HG02870 (cell line): Measurements from ENCODE around the gene GRIP1.
A peak's percentile ranks its signal among the peaks of the same experiment; 100 is the strongest.

Source experiments
- ATAC-seq: cut with Tn5 transposase; IDR thresholded peaks from one replicate; pipeline ENCODE4 v1.9.1; 2021; ENCODE audit warnings: mild to moderate bottlenecking, moderate library complexity; ENCODE audit not compliant: unreplicated experiment

Gene GRIP1, protein sequence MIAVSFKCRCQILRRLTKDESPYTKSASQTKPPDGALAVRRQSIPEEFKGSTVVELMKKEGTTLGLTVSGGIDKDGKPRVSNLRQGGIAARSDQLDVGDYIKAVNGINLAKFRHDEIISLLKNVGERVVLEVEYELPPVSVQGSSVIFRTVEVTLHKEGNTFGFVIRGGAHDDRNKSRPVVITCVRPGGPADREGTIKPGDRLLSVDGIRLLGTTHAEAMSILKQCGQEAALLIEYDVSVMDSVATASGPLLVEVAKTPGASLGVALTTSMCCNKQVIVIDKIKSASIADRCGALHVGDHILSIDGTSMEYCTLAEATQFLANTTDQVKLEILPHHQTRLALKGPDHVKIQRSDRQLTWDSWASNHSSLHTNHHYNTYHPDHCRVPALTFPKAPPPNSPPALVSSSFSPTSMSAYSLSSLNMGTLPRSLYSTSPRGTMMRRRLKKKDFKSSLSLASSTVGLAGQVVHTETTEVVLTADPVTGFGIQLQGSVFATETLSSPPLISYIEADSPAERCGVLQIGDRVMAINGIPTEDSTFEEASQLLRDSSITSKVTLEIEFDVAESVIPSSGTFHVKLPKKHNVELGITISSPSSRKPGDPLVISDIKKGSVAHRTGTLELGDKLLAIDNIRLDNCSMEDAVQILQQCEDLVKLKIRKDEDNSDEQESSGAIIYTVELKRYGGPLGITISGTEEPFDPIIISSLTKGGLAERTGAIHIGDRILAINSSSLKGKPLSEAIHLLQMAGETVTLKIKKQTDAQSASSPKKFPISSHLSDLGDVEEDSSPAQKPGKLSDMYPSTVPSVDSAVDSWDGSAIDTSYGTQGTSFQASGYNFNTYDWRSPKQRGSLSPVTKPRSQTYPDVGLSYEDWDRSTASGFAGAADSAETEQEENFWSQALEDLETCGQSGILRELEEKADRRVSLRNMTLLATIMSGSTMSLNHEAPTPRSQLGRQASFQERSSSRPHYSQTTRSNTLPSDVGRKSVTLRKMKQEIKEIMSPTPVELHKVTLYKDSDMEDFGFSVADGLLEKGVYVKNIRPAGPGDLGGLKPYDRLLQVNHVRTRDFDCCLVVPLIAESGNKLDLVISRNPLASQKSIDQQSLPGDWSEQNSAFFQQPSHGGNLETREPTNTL

DNA sequence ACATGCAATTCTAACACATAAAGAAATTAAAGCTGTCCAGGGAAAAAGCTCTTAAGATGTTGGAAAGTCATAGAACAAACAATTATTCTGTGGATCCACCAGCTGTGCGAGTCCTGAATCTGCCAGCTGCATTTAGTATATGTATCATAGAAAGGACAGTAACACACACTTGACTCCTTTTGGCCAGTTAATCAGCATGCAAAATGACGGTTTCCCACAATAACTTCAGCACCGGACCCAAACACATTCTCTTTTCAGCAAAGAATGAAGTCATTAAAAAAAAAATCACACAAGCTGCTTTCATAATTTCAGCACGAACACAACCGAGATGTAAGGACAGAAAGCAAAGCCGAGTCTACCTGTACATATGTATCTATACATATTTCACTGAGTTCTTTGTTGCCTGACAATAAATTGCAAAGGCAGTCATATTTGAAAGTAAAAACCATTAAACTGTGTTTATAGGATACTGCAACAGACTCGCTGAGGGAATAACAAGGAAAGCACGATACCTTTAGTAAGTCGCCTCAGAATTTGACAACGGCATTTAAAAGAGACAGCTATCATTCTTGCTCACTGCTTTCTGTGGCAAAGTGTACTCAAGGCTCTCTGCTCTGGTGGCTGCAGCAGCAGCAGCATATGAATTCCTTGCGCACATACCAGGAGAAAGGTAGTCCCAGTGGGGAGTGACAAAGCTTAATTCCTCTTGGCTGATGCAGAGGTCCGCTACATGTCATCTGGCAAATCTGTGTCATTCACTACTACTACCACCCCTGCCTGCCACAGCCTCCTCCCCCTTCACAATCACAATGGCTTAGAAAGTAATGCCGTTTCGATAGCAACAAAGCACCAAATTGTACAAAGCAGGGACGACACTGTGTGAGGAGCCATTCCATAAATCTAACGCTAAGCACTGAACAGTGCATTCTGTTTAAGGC is at the start of gene GRIP1:
TSS of gene GRIP1 (minus strand) at position 739 of the 938 bp plus-strand sequence. CDS start at position 567, 172 bp downstream.
- ATAC-seq: no peak

GRCh38 chr12:66726556-66726955 is 47.7 kb upstream of the GRIP1 start:
- ATAC-seq: no peak

GRCh38 chr12:66725031-66725430 is 46.2 kb upstream of the GRIP1 start:
- ATAC-seq: no peak

GRCh38 chr12:66724616-66725015 is 45.7 kb upstream of the GRIP1 start:
- ATAC-seq: no peak

DNA sequence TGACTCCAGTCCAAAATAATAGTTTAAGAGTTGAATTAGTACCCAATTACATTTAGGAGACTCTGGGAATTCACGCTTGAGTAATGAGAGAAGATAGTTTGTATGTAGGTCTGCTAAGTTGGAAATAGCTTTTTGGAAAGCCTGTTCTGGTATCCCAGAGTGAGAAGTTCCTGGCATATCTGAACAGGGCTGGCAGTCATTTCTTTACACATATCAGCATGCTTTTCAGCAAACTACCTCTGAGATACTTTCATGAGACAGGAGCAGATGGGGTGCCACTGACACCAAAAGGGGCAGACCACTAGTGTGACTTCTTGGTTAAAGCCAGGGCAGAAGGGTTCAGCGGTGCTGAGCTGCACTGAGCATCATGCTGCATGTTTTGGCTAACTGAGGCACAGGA is 45.1 kb upstream of the GRIP1 start:
- no peak for ATAC-seq

- no peak for ATAC-seq
Observed at GRCh38 chr12:66719862-66720261, 41.0 kb upstream of the GRIP1 start.

DNA sequence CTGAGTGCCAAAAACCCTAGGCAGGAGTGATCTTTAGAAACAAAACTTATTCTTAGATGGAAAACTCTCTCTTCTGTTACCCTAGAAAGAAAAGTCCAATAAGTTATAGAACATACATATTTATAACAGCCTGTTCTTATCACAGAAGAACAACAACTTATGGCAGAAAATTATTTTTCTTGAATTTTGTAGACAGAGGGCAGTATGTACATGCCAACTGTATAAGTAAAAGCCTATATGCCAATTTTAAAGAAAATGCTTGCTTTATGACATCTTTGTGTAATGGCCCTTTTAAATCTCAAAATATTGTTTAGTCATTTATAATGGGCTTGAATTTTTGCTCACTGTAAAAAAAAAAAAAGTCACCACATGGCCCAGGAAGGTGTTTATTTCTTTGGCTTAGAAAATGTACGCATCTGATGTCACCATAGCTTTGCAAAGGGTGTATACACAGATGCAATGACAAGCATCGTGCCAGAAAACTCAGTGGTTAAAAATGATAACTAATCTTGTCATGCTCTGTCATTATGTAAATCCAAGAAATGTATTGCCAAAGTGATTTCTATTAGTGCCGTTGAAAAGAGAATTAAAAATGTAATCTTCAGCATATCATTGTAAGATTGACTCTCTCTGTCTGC is 38.3 kb upstream of the GRIP1 start:
- ATAC-seq: no peak

GRCh38 chr12:66716522-66716921 is 37.6 kb upstream of the GRIP1 start:
- ATAC-seq: no peak

DNA sequence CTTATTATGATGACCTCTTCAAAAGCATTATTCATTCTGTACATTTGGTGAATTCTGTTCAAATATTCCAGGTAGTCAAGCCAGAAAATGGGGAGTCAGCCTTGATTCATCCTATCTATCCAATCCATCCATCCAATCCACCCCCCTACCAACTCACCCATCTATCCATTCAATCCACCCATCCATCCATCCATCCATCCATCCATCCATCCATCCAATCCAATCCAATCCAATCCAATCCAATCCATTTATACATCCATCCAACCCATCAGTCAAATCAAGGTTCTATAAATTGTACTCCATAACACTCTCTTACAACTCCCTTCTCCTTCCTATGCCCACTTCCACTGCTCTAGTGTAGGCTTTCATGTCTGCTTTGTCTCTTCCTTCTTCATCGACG is 35.8 kb upstream of the GRIP1 start:
- no peak for ATAC-seq

DNA sequence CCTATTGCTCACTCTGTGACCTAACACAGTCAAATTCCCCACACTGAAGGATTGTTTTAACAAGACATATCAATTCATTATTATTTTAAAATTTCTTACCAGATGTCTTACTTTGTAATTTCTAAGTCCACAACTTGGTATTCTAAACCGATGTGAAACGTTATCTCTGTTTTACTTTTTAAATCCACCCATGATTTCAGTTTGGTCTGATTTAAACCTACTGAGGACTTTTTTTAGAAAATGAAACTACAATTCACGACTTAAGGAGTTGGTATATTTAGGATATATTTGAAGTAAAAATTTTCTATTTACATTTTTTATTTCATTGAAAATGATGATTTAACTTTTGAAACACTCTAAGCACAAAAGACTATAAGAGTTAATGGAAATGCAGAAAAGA is 35.1 kb upstream of the GRIP1 start:
- no peak for ATAC-seq

DNA sequence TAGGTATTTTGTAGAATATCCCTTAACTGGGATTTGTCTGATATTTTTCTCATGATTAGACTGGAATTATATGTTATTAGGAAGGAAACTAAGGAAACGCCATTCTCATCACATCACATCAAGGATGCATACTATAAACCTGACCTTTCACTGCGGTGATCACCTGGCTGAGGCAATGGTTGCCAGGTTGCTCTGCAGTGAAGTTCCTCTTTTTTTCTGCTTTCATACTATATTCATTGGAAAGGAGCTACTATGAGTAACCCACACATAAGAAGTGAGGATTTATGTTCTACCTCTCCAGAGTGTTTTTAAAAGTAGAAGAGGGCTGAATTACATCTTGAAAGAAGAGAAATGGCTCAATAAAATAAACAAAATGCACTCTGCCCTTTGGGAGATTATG is 31.0 kb upstream of the GRIP1 start:
- no peak for ATAC-seq

GRCh38 chr12:66709457-66709773 is 30.5 kb upstream of the GRIP1 start:
- no peak for ATAC-seq

GRCh38 chr12:66708704-66709456 is 30.0 kb upstream of the GRIP1 start:
- ATAC-seq: no peak

- ATAC-seq: no peak
Observed at GRCh38 chr12:66707002-66707697, 28.3 kb upstream of the GRIP1 start.

DNA sequence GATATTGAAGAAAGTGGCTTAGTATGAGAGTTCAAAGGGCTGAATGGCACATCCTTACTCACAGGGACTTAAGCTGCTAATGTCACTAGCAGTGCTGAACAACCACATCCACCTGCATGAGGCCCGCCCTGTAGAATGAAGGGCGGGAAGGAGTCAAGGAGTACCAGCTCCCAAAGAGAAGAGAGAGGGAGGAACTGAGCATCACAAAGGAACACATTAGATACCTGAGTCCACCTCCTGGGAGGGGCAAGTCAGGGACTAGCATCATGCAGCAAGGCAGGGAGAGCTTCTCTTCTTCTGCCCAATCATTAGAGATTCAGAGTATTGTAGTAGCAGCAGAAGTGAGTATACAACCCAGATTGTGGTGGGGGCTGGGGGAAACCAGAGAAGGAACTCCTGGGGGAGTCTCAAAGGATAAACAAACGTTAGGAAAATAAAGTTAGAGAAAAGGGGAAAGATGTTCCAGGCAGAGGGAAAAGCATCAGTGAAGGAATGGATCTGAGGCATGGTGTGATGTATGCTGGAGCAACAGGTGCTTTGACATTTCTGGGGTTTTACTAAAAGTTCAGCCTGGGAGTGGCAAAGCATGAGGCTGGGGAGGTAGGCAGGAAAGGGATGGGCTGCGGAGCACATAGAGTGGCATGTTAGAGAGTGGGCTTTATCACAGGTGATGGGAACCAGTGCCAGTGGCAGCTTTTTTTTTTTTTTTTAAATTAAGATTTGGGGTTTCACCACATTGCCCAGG is 21.0 kb upstream of the GRIP1 start:
- ATAC-seq: no peak

- ATAC-seq: no peak
Observed at GRCh38 chr12:66698558-66698957, 19.7 kb upstream of the GRIP1 start.

DNA sequence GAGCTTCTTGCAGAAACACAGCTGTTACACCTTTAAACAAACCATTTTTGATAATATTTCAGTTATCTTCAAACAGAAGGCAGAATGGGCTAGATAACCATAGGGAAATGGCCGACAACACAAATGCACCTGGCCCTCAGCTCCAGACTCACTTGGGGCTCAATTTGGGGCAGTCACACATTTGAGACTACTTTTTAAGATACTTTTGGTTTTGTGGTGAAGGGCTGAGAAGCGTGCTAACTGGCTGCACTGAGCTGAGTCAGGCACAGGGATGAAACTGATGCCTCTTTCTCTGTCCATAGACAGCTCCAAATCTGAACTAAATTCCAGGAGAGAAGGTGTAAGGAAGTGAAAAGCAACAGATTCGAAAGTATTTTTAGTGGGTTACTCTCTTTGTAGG is 18.5 kb upstream of the GRIP1 start:
- peak; percentile 61 for ATAC-seq
